ENCODE data around the gene PFKFB3.
"Not testable (repeated sequence)": the region's sequence is repeated elsewhere in the genome, so short reads cannot be mapped to it uniquely, and the experiment has no call there.

Gene PFKFB3

DNA sequence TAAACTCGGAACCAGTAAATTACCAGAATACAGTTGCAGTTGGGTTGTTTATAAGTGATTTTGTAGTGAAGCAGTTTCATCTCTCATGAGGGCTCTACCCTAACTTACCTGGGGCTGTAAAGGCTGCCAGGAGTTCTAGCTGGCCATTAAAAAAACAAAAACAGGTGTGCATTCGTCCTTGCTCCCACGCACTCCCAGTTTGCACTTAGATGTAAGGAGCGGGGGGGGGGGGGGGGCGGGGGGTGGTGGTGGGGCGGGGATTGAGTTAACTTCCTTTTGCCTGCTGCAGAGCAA lies 2.3 kb upstream of the PFKFB3 start:
- H3K36me3 Mint-ChIP-seq (ENCODE audit: insufficient read depth) = peaks cover 34% of the 10 kb centered on the region
- no peaks in the 10 kb centered on the region for H3K9me3 Mint-ChIP-seq
- peaks cover 20 to 25% of the 10 kb centered on the region in 2 donors for H3K4me1 Mint-ChIP-seq (ENCODE audit: low read depth in 2 of 2)
- ATAC-seq (replicated peaks) (no peak), DNase-seq (no peak)
- no peaks in the 10 kb centered on the region for H3K27me3 Mint-ChIP-seq
- no peak overlapping the region for H3K27ac Mint-ChIP-seq
- peak overlapping the region; percentile 84 to 93 for H3K4me3 Mint-ChIP-seq

DNA sequence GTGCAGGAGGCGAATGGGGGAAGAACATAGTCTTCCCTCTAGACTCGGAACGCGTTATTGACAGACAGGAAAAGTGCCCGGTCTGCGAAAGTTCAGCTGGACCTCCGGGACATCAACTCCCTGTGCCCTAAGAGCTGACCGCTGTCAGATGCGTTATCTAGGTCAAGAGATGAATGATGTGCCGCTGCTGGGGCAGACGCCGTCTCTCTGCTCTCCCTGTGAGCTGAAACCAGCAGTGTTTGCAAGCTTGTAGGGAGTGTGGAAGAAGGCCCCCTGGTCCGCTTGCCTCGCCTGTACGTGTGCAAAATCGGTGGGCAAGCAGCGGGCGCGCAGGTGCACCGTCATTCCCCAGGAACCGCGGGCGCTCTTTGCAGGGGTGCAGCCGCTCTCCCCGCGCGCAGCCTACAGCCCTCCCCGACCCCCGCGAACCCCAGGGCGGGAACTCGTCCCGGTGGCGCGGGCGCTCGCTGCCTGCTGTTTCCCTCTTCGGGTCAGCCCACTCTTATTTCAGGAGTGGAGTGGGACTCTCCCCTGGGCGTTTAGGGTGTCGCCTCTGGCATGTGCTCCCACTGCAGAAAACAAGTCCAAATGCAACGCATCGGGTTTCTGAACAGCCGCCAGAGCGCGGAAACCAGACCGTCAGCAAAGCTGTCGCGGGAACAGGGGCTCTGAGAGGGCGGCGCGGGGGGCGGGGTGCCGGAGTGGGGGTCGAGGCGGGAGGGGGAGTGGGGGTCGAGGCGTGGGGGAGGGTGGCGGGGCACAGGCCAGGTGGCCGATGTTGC lies 1.8 kb upstream of the PFKFB3 start:
- Mint-ChIP-seq H3K27me3 (no peaks in the 10 kb centered on the region), H3K36me3 (ENCODE audit: insufficient read depth) (peaks cover 34% of the 10 kb centered on the region), H3K4me3 (peak overlapping the region; percentile 84 to 93), H3K27ac (peak overlapping the region in 1 of 2 donors; percentile 79), H3K9me3 (no peaks in the 10 kb centered on the region), H3K4me1 (ENCODE audit: low read depth in 2 of 2) (peaks cover 20 to 25% of the 10 kb centered on the region in 2 donors)
- ATAC-seq (replicated peaks) = peak; percentile 4
- peak; percentile 22 to 38 (median 27) for DNase-seq

DNA sequence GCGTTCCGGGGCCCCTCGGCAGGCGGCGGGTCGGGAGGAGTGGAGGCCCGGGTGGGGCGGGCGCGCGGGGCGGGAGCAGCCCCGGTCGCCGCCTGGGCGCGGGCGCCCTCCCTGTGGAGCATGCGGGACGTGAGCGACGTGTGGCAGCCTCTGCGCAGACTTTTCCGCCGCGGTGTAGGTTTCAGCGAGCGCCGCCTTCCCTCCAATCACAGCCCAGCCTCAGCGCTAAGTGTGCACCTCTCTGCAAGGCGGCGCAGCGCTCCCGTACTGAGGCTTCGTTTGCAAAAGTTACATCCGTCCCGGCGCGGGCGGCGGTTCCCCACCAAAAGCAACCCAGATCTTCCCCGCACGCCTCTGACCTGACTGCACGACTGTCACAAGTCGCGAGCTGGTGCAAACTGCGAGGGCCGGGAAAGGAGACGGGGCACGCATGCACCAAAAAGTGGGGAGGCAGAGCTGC lies 1.2 kb upstream of the PFKFB3 start:
- Mint-ChIP-seq H3K27ac (peak overlapping the region; percentile 78 to 79), H3K4me1 (ENCODE audit: low read depth in 2 of 2) (peaks cover 20 to 25% of the 10 kb centered on the region in 2 donors), H3K27me3 (no peaks in the 10 kb centered on the region), H3K36me3 (ENCODE audit: insufficient read depth) (peaks cover 34% of the 10 kb centered on the region), H3K4me3 (peak overlapping the region; percentile 84 to 93), H3K9me3 (no peaks in the 10 kb centered on the region)
- ATAC-seq (replicated peaks) (peak; percentile 68), DNase-seq (peak; percentile 68 to 71 (median 70))

DNA sequence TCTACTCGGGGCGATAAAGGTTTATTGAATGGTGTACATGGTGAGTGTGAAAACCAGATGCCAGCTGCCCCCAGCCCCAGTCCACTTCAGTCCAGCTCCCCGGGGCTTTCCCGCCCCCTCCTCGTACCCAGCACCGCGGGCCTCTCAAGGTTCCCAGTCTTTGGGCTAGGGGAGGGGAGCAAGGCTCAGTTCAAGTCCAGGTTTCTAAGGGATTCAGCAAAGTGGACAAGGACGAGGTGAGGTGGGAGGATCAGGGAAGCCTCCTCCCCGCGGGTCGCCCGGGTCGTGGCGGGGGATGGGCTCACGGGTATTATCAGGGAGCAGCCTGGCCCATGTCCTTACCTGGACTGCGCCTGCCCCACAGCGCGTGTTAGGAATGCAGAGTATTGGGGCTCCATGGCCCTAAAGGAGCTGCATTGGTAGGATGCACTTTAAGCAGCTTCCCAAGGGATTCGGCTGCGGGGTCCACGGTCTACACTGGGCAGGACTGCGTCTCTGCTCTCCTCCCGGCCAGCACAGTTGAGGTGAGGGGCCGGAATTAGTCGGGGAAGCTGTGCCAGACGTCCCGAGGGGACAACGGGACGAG lies 541 bp upstream of the PFKFB3 start:
- H3K9me3 Mint-ChIP-seq = no peaks in the 10 kb centered on the region
- peak overlapping the region; percentile 84 to 93 for H3K4me3 Mint-ChIP-seq
- H3K36me3 Mint-ChIP-seq (ENCODE audit: insufficient read depth) = peaks cover 39% of the 10 kb centered on the region
- no peaks in the 10 kb centered on the region for H3K27me3 Mint-ChIP-seq
- peak overlapping the region; percentile 78 to 79 for H3K27ac Mint-ChIP-seq
- ATAC-seq (replicated peaks) (no peak), DNase-seq (no peak)
- H3K4me1 Mint-ChIP-seq (ENCODE audit: low read depth in 2 of 2) = peaks cover 20 to 25% of the 10 kb centered on the region in 2 donors

DNA sequence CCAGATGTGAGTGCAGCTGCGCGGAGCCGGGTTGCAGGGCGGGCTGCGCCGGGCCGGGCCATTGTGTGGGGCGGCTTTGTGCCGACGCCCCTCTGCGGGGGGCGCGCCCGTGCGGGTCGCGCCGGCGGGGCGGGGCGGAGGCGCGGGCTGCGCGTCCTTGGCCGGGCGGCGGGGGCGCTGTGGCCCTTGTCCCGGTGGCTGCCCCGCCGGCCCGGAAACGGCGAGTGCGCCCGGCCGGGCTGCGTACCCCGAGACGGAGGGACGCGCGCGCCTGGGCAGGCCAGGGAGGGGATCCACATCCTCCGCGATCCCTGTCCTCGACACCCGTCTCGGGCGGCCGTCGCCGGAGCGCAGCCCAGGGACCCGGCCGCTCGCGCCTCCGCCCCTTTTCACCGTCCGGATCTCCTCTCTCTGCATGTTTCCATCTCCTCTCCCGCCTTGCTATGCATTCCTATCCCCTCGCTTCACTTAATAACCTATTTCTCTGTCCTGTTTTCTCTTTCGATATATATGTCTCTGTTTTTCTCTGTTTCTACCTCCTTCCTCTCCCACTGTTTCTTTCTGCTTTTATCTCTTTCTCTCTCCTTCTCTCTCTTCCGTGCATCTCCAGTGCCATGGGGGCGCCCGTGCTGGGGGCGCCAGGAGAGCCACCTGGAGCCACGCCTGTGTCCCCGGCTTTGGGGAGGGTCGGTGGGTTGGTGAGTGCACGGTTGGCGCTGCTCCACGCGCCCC lies 765 bp downstream of the PFKFB3 start:
- Mint-ChIP-seq H3K4me1 (ENCODE audit: low read depth in 2 of 2) (peaks cover 25 to 26% of the 10 kb centered on the region in 2 donors), H3K9me3 (no peaks in the 10 kb centered on the region), H3K4me3 (peak overlapping the region; percentile 84 to 93), H3K27me3 (no peaks in the 10 kb centered on the region), H3K36me3 (ENCODE audit: insufficient read depth) (peaks cover 41% of the 10 kb centered on the region), H3K27ac (peak overlapping the region; percentile 79 to 89)
- DNase-seq (peak; percentile 28 to 52 (median 50)), ATAC-seq (replicated peaks) (peak; percentile 40)

GRCh38 chr10:6204063-6204340 lies 1.3 kb downstream of the PFKFB3 start:
- no peaks in the 10 kb centered on the region for H3K9me3 Mint-ChIP-seq
- H3K27ac Mint-ChIP-seq = peak overlapping the region; percentile 79 to 89
- H3K4me3 Mint-ChIP-seq = peak overlapping the region; percentile 84 to 93
- ATAC-seq (replicated peaks) (no peak), DNase-seq (peak; percentile 24 to 33 (median 26))
- no peaks in the 10 kb centered on the region for H3K27me3 Mint-ChIP-seq
- peaks cover 26 to 27% of the 10 kb centered on the region in 2 donors for H3K4me1 Mint-ChIP-seq (ENCODE audit: low read depth in 2 of 2)
- peaks cover 44% of the 10 kb centered on the region for H3K36me3 Mint-ChIP-seq (ENCODE audit: insufficient read depth)

GRCh38 chr10:6204341-6205191 lies 1.8 kb downstream of the PFKFB3 start:
- Mint-ChIP-seq H3K27ac (peak overlapping the region in 1 of 2 donors; percentile 79), H3K9me3 (no peaks in the 10 kb centered on the region), H3K4me1 (ENCODE audit: low read depth in 2 of 2) (peaks cover 26 to 29% of the 10 kb centered on the region in 2 donors), H3K36me3 (ENCODE audit: insufficient read depth) (peaks cover 47% of the 10 kb centered on the region), H3K4me3 (peak overlapping the region; percentile 84 to 93), H3K27me3 (no peaks in the 10 kb centered on the region)
- DNase-seq (no peak), ATAC-seq (replicated peaks) (no peak)

DNA sequence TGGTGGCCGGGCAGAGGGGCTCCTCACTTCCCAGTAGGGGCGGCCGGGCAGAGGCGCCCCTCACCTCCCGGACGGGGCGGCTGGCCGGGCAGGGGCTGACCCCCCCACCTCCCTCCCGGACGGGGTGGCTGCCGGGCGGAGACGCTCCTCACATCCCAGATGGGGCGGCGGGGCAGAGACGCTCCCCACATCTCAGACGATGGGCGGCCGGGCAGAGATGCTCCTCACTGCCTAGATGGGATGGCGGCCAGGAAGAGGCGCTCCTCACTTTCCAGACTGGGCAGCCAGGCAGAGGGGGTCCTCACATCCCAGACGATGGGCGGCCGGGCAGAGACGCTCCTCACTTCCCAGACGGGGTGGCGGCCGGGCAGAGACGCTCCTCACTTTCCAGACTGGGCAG lies 3.8 kb downstream of the PFKFB3 start:
- not testable (repeated sequence) for H3K9me3 Mint-ChIP-seq; ATAC-seq (replicated peaks); H3K27me3 Mint-ChIP-seq; H3K4me3 Mint-ChIP-seq; DNase-seq
- peaks cover 50% of the 10 kb centered on the region for H3K36me3 Mint-ChIP-seq (ENCODE audit: insufficient read depth)
- peaks cover 21 to 31% of the 10 kb centered on the region in 2 donors for H3K4me1 Mint-ChIP-seq (ENCODE audit: low read depth in 2 of 2)
- peak overlapping the region in 1 of 2 donors; percentile 35 for H3K27ac Mint-ChIP-seq

- Mint-ChIP-seq H3K36me3 (ENCODE audit: insufficient read depth) (peaks cover 49% of the 10 kb centered on the region), H3K9me3 (no peaks in the 10 kb centered on the region), H3K4me3 (no peak overlapping the region), H3K27ac (peak overlapping the region; percentile 35 to 38), H3K4me1 (ENCODE audit: low read depth in 2 of 2) (peaks cover 13 to 24% of the 10 kb centered on the region in 2 donors), H3K27me3 (no peaks in the 10 kb centered on the region)
- ATAC-seq (replicated peaks) = no peak
- DNase-seq = no peak
Observed at GRCh38 chr10:6207658-6208057, 4.9 kb downstream of the PFKFB3 start.

DNA sequence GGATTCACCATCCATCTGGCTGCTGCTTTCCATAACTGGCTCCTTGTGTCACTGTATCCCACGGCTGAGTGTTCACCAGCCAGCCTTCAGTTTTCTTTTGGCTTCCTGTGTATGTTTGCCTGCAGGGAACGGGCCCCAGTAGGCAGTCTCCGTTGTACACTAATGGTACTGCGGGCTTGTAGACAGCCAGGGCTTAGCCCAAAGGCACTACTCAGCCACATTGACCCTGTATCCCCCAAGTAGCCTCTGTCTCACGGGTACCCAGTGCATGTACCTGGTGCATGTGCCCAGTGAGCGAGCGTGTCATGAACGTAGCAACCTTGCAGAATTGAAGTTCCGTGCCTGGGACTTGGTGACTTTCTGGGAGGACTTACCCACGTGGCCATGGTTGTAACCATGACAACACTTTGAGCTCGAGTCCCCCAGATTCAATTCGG lies 6.1 kb downstream of the PFKFB3 start:
- Mint-ChIP-seq H3K9me3 (no peaks in the 10 kb centered on the region), H3K27me3 (no peaks in the 10 kb centered on the region), H3K4me1 (ENCODE audit: low read depth in 2 of 2) (peaks cover 9 to 27% of the 10 kb centered on the region in 2 donors), H3K4me3 (no peak overlapping the region), H3K36me3 (ENCODE audit: insufficient read depth) (peaks cover 49% of the 10 kb centered on the region), H3K27ac (peak overlapping the region in 1 of 2 donors; percentile 38)
- DNase-seq (no peak), ATAC-seq (replicated peaks) (no peak)

- ATAC-seq (replicated peaks) = no peak
- H3K36me3 Mint-ChIP-seq (ENCODE audit: insufficient read depth) = peaks cover 58% of the 10 kb centered on the region
- H3K9me3 Mint-ChIP-seq = no peaks in the 10 kb centered on the region
- H3K4me1 Mint-ChIP-seq (ENCODE audit: low read depth in 2 of 2) = peaks cover 8 to 22% of the 10 kb centered on the region in 2 donors
- DNase-seq = no peak
- no peak overlapping the region for H3K4me3 Mint-ChIP-seq
- H3K27ac Mint-ChIP-seq = peak overlapping the region in 1 of 2 donors; percentile 57
- H3K27me3 Mint-ChIP-seq = no peaks in the 10 kb centered on the region
Observed at GRCh38 chr10:6211341-6211670, 8.6 kb downstream of the PFKFB3 start.

GRCh38 chr10:6211671-6212635 lies 9.2 kb downstream of the PFKFB3 start:
- peak overlapping the region in 1 of 2 donors; percentile 57 for H3K27ac Mint-ChIP-seq
- peaks cover 8 to 25% of the 10 kb centered on the region in 2 donors for H3K4me1 Mint-ChIP-seq (ENCODE audit: low read depth in 2 of 2)
- ATAC-seq (replicated peaks) = no peak
- H3K27me3 Mint-ChIP-seq = no peaks in the 10 kb centered on the region
- H3K4me3 Mint-ChIP-seq = no peak overlapping the region
- no peaks in the 10 kb centered on the region for H3K9me3 Mint-ChIP-seq
- H3K36me3 Mint-ChIP-seq (ENCODE audit: insufficient read depth) = peaks cover 62% of the 10 kb centered on the region
- no peak for DNase-seq
